ENCODE data around the gene GHDC. TPM values are rescaled to one million over a fixed set of nuclear protein-coding genes. Genes with fewer than 3 reads are reported as not detected.

GHDC gene
- total and polyA plus RNA-seq, 2 of the 13 experiments (the other 11 are each of a cell fraction or from before 2014, with no cell fraction given), result 15.4 to 22.5 TPM

DNA sequence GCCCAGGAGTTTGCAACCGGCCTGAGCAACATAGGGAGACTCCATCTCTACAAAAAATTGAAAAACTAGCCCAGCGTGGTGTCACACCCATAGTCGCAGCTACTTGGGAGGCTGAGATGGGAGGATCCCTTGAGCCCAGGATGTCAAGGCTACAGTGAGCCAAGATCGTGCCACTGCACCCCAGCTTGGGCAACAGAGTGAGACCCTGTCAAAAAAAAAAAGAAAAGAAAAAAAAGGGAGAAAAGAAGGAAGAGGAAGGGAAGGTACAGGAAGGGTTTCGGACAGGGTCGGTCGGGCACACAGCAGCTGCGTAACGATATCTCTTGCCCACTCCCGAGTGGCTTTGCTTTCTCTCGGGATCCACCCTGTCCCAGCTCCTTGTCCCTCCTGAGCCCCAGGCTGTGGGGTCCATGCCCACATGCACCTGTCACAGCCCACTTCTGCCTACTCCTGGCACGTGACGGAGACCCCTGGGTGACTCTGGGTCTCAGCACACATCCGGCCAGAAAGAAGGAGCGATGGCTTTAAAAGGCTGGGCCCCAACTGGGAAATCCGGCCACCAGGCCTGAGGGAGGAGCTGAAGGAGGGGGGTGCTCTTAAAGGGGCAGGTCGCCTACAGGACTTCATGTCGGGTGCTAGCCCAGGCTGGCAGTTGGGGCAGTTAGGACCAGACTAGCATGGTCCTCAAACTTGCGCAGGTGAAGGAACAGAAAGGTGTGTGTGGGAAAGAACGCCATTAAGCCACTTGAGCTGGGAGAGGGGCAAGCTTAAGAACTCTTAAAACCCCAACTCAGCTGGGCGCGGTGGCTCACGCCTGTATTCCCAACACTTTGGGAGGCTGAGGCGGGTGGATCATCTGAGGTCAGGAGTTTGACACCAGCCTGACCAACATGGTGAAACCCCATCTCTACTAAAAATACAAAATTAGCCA is at the start of gene GHDC (continued):
- TF ChIP-seq, protein P1, sequence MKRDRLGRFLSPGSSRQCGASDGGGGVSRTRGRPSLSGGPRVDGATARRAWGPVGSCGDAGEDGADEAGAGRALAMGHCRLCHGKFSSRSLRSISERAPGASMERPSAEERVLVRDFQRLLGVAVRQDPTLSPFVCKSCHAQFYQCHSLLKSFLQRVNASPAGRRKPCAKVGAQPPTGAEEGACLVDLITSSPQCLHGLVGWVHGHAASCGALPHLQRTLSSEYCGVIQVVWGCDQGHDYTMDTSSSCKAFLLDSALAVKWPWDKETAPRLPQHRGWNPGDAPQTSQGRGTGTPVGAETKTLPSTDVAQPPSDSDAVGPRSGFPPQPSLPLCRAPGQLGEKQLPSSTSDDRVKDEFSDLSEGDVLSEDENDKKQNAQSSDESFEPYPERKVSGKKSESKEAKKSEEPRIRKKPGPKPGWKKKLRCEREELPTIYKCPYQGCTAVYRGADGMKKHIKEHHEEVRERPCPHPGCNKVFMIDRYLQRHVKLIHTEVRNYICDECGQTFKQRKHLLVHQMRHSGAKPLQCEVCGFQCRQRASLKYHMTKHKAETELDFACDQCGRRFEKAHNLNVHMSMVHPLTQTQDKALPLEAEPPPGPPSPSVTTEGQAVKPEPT (CRISPR knock-in tag; IDR thresholded peaks at IDR 0.05; ENCODE audit: low read depth), result no peak
- TF ChIP-seq ATF7-NPFF (CRISPR knock-in tag; IDR thresholded peaks at IDR 0.05; ENCODE audit: low read depth) (0 out of 2 replicates have a peak, but pooled peaks have one; percentile 30), ZNF350 (CRISPR knock-in tag; IDR thresholded peaks at IDR 0.05; ENCODE audit: borderline replicate concordance, low read depth) (peak; percentile 94), SIN3B (IDR thresholded peaks at IDR 0.05; ENCODE audit: low read length) (no peak), ZNF7 (CRISPR knock-in tag; IDR thresholded peaks at IDR 0.05) (no peak), ZNF775 (CRISPR knock-in tag; IDR thresholded peaks at IDR 0.05; ENCODE audit: borderline replicate concordance) (no peak), DNMT3B (CRISPR knock-in tag; conservative IDR thresholded peaks at IDR 0.05) (no peak), ZNF432 (CRISPR knock-in tag; IDR thresholded peaks at IDR 0.05; ENCODE audit: borderline replicate concordance) (no peak), ZNF83 (CRISPR knock-in tag; IDR thresholded peaks at IDR 0.05; ENCODE audit: borderline replicate concordance) (no peak), MED8 (CRISPR knock-in tag; IDR thresholded peaks at IDR 0.05; ENCODE audit: insufficient replicate concordance) (peak; percentile 86), NR2C2 (CRISPR knock-in tag; IDR thresholded peaks at IDR 0.05; ENCODE audit: borderline replicate concordance) (no peak), MAFG (CRISPR knock-in tag; IDR thresholded peaks at IDR 0.05) (no peak), FOXP1 (IDR thresholded peaks at IDR 0.05) (no peak), FOXP1 (CRISPR knock-in tag; IDR thresholded peaks at IDR 0.05) (no peak), RARG (CRISPR knock-in tag; IDR thresholded peaks at IDR 0.05; ENCODE audit: low read depth) (no peak), ZNF343 (CRISPR knock-in tag; IDR thresholded peaks at IDR 0.05) (0 out of 2 replicates have a peak, but pooled peaks have one; percentile 21)
- TF ChIP-seq, protein P2, sequence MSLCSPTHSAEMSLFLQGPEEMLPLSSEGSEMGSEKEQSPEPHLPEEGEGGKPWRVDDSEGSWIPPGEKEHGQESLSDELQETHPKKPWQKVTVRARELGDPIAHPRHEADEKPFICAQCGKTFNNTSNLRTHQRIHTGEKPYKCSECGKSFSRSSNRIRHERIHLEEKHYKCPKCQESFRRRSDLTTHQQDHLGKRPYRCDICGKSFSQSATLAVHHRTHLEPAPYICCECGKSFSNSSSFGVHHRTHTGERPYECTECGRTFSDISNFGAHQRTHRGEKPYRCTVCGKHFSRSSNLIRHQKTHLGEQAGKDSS (CRISPR knock-in tag; IDR thresholded peaks at IDR 0.05; ENCODE audit: borderline replicate concordance, low read depth), result peak; percentile 64; the same call in 1 of the 2 replicates
- TF ChIP-seq, protein P3, sequence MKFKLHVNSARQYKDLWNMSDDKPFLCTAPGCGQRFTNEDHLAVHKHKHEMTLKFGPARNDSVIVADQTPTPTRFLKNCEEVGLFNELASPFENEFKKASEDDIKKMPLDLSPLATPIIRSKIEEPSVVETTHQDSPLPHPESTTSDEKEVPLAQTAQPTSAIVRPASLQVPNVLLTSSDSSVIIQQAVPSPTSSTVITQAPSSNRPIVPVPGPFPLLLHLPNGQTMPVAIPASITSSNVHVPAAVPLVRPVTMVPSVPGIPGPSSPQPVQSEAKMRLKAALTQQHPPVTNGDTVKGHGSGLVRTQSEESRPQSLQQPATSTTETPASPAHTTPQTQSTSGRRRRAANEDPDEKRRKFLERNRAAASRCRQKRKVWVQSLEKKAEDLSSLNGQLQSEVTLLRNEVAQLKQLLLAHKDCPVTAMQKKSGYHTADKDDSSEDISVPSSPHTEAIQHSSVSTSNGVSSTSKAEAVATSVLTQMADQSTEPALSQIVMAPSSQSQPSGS (CRISPR knock-in tag; IDR thresholded peaks at IDR 0.05), result peak; percentile 54
- TF ChIP-seq, protein P4, sequence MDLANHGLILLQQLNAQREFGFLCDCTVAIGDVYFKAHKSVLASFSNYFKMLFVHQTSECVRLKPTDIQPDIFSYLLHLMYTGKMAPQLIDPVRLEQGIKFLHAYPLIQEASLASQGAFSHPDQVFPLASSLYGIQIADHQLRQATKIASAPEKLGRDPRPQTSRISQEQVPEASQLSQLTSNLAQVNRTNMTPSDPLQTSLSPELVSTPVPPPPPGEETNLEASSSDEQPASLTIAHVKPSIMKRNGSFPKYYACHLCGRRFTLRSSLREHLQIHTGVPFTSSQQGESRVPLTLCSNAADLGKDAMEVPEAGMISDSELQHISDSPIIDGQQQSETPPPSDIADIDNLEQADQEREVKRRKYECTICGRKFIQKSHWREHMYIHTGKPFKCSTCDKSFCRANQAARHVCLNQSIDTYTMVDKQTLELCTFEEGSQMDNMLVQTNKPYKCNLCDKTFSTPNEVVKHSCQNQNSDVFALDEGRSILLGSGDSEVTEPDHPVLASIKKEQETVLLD (CRISPR knock-in tag; IDR thresholded peaks at IDR 0.05; ENCODE audit: low read depth), result no peak
- TF ChIP-seq, protein P5, sequence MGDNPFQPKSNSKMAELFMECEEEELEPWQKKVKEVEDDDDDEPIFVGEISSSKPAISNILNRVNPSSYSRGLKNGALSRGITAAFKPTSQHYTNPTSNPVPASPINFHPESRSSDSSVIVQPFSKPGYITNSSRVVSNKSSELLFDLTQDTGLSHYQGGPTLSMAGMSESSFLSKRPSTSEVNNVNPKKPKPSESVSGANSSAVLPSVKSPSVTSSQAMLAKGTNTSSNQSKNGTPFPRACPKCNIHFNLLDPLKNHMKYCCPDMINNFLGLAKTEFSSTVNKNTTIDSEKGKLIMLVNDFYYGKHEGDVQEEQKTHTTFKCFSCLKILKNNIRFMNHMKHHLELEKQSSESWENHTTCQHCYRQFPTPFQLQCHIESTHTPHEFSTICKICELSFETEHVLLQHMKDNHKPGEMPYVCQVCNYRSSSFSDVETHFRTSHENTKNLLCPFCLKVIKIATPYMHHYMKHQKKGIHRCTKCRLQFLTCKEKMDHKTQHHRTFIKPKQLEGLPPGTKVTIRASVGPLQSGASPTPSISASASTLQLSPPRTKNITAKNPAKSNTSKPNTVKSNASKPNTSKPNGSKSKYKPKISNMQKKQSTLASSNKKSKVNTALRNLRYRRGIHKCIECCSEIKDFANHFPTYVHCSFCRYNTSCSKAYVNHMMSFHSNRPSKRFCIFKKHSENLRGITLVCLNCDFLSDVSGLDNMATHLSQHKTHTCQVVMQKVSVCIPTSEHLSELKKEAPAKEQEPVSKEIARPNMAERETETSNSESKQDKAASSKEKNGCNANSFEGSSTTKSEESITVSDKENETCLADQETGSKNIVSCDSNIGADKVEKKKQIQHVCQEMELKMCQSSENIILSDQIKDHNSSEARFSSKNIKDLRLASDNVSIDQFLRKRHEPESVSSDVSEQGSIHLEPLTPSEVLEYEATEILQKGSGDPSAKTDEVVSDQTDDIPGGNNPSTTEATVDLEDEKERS (CRISPR knock-in tag; IDR thresholded peaks at IDR 0.05), result no peak
